ENCODE results near the gene NIT2.
"Not testable (repeated sequence)": the region's sequence is repeated elsewhere in the genome, so short reads cannot be mapped to it uniquely, and the experiment has no call there.

The NIT2 gene

GRCh38 chr3:100339786-100340185, 5.2 kb downstream of the NIT2 start:
- DNase-seq = no peak

- no peak for DNase-seq
Measured at GRCh38 chr3:100340527-100340926, 6.0 kb downstream of the NIT2 start.

GRCh38 chr3:100348727-100349126, 14.2 kb downstream of the NIT2 start:
- DNase-seq = no peak

- not testable (repeated sequence) for DNase-seq
Measured at GRCh38 chr3:100351770-100352169, 17.2 kb downstream of the NIT2 start.

GRCh38 chr3:100352296-100353231, 18.0 kb downstream of the NIT2 start:
- no peak for DNase-seq

- no peak for DNase-seq
Measured at GRCh38 chr3:100354850-100355249, 20.3 kb downstream of the NIT2 start.

- no peak for DNase-seq
Measured at GRCh38 chr3:100358413-100358812, 23.9 kb downstream of the NIT2 start.

- DNase-seq = no peak
Measured at GRCh38 chr3:100359035-100359434, 24.5 kb downstream of the NIT2 start.

- DNase-seq = no peak
Measured at GRCh38 chr3:100360757-100361496, 26.4 kb downstream of the NIT2 start.

GRCh38 chr3:100361897-100362296, 27.3 kb downstream of the NIT2 start:
- no peak for DNase-seq

GRCh38 chr3:100364421-100364820, 29.9 kb downstream of the NIT2 start:
- DNase-seq = no peak

- no peak for DNase-seq
Measured at GRCh38 chr3:100366424-100366823, 31.9 kb downstream of the NIT2 start.

GRCh38 chr3:100368441-100368840, 33.9 kb downstream of the NIT2 start:
- DNase-seq = no peak

- peak; percentile 65 for DNase-seq
Measured at GRCh38 chr3:100370756-100371155, 36.2 kb downstream of the NIT2 start.

GRCh38 chr3:100374521-100374920, 40.0 kb downstream of the NIT2 start:
- no peak for DNase-seq

GRCh38 chr3:100376301-100376700, 41.7 kb downstream of the NIT2 start:
- DNase-seq = no peak

- no peak for DNase-seq
Measured at GRCh38 chr3:100384733-100385525, 50.4 kb downstream of the NIT2 start.

- no peak for DNase-seq
Measured at GRCh38 chr3:100386437-100387074, 52.0 kb downstream of the NIT2 start.

GRCh38 chr3:100389025-100389424, 54.5 kb downstream of the NIT2 start:
- DNase-seq = no peak

- no peak for DNase-seq
Measured at GRCh38 chr3:100395679-100396431, 61.3 kb downstream of the NIT2 start.

- DNase-seq = no peak
Measured at GRCh38 chr3:100396967-100397366, 62.4 kb downstream of the NIT2 start.
